Inflammatory macrophage treated with lipopolysaccharide for 1 hour (primary cell): ENCODE data around the gene CMTM3.
A peak's percentile ranks its signal among the peaks of the same experiment; 100 is the strongest.
"Not testable (repeated sequence)": the region's sequence is repeated elsewhere in the genome, so short reads cannot be mapped to it uniquely, and the experiment has no call there.

ENCODE experiments used
- DNase-seq, 2 donors: peaks; one replicate each; pipeline ENCODE4 v3.0.0-alpha.2; 2020 to 2022

Gene CMTM3

DNA sequence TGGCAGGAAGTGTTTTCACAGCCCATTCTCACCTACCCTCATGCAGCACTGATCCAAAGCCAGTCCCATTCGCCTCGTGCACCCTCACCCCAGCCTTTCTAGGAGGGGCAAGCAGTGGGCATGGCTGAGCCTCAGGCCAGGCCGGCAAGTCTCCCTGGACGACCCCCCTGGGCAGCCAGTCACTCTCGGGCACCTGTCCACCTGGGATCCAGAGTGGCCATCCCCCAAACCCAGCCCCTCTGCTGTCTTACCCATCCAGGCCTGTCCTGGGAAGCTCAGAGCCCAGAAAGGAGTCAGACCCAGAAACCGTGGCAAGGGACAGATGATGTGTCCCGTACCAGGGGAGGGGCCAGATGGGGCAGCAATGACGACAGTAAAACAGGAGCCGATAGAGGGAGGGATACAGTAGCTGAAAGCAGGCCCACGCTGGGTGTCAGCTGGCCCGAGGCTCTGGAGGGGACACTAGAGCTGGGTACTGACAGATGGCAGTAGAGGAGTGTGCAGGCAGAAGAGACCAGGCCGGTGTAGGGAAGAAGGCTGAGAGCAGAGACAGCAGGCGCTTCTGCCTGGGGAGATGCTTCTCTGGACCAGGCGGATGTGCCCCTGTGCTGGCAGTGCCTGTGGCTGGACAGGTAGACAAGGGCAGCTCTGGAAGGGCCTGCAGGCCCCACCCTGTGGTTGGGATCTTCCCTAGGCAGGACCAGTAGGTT is 5.8 kb downstream of the CMTM3 start:
- no peak for DNase-seq

DNA sequence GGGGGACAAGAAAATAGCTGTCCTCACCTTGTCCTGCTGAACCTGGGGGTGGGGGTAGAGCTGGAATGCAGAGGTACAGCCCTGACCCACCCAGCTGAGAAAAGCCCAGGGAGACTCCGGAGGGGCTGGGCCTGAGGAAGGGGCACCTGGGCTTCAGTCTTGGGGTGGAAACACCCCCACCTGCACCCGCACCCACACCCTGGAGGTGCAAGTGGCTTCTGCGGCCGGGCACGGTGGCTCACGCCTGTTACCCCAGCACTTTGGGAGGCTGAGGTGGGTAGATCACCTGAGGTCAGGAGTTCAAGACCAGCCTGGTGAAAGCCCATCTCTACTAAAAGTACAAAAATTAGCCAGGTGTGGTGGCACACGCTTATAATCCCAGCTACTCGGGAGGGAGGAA is 7.4 kb downstream of the CMTM3 start:
- not testable (repeated sequence) for DNase-seq

DNA sequence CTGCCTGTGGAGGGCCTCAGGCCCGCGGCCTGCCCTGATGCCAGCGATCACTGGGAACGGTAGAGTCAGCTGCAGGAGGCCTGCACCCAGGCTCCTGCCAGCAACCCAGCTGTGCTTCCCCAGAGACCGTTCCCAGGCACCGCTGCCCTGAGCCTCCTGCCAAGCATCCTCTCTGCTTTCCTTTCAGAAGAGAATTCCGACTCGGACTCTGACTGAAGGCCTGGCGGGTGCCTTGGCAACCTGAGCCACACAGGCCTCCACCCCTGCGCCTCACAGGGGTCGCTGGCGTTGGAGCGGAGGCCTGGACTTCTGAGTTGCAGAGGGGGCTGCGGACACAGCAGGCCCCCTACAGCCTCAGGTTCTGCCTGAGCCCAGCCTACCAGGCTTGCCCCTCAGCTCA is 7.9 kb downstream of the CMTM3 start:
- no peak for DNase-seq

DNA sequence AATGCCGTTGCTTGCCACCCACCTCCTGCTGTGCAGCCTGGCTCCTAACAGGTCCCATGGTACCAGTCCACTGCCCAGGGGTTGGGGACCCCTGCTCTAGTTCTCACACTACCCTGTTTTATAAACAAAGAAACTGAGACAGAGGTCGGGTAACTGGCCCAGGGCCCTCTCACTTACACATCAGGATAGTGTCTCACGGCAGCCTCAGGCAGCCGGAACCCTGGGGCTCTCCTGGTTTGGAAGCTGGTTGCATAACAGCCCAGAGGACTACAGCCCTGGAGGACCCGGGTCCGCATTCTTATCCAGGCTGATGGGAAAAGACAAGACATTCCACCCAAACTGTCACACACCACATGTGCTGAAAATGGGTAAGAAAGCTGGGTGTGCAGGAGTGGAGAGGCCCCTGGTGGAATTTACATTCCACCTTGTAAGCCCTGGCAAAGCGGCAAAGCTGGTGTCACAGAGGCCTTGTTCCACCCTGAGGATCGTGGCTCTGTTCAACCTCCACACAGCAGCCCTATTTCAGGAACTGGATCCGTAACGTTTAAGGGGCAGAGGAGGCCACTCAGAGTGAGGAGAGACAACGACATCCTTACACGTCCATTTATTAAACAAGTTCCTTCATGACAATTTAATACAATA is 9.8 kb downstream of the CMTM3 start:
- no peak for DNase-seq

DNA sequence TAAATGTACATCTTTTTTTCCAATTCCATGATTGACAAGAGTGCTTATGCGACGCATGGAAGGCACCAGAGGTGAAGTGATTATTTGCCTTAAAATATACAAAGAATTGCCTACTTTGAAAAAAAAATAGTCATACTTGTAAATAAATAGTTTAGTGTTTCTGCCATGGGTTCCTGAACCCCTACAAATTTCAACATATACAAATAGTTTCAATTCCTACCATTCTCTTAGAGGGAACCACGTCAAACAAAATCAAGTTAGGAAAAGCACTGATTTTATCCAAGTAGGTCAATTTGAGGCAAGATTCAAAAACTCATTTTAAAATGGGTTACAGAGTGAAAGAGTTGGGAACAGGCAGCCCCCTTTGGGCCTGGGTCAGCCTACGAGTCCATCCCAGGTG is 11.7 kb downstream of the CMTM3 start:
- DNase-seq, result no peak

DNA sequence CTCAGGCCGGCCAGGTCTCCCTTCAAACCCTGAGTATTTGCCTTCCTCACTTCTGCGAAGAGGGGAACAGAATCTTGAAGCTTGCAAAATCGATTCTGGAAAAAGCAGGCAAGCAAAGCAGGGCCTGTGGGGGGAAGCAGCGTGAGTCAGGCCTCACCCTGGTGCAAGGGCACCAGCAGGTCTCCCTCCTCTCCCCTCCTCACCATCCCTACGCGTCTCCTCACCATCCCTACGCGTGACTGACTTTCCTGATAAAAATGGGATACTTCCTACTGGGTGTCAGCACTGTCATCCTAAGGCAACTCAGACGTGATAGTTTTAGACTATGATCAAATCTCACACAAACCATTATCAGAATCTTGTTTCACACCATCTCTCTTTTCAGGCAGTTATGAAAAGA is 12.1 kb downstream of the CMTM3 start:
- DNase-seq, result peak; percentile 15 to 17

DNA sequence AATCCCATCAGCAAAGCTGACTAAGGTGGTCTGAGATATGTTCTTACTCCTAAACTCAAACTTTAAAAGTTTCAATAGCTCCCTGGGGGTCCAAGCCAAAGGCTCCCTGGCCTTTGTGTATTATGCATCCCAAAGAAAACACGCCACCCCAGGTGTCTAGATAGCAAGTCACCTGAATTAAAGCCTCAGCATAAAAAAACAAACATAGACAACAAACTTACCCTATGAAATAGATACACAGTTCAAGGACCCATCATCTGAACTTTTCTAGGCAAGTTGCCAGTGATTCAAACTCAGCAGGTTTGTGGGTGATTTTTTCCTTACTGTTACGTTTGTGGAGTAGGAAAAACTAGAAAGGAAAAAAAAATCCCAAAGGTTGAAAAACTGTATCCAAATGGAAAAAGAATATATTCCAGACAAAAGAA is 12.5 kb downstream of the CMTM3 start:
- no peak for DNase-seq

DNA sequence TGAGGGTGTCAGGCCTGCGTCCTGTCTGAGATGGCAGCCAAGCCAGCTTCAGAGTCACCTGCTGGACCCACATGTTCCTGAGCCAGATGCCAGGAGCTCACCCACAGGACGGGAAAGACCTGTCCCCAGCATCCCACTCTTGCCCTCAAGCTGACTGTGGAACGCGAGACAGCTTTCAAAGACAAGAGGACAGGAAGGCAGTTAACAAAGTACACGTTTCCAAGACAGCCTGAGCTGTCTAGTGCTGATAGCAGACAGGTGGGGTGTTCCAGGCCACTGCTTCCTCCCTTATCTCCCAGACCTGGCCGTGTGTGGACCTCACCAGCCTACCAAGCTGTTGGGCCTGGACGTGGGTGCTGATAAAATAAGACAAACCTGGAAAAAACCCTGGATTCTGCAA is 13.2 kb downstream of the CMTM3 start:
- DNase-seq, result no peak

DNA sequence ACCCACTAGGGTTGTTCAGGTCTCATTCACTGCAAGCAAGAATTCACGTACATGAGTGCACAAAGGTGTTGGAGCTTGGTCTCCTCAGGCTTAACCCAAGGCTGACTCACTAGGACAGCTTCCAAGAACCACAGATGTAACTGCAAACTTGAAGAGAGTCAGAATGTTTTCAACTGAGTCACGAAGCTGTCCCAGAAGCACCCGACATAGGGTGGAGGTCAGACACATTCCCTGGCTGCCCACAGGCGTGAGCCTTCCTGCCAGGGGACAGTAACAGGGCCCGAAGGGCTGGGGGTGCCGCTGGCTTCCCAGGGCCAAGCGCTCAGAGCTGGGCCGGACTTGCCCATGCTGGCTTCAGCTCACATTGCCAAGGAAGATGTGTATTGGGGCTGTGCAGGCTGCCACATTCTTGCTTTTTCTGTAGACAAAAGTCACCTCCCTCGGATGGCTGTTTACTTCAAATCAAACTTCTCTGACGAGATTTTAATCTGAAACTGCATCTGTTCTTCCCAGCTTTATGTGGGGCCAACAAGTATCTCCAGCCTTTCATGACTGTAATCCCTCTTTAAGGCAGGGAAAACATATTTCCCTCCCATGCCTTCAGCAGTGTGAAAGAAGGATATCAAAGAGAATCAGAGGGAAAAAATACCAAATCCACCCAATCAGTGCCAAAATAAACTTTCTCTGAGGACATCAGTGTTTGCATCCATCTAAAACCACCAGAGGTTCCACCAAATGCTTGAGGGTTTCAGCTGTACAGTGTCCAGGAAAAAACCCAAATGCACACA is 14.3 kb downstream of the CMTM3 start:
- DNase-seq, result no peak

DNA sequence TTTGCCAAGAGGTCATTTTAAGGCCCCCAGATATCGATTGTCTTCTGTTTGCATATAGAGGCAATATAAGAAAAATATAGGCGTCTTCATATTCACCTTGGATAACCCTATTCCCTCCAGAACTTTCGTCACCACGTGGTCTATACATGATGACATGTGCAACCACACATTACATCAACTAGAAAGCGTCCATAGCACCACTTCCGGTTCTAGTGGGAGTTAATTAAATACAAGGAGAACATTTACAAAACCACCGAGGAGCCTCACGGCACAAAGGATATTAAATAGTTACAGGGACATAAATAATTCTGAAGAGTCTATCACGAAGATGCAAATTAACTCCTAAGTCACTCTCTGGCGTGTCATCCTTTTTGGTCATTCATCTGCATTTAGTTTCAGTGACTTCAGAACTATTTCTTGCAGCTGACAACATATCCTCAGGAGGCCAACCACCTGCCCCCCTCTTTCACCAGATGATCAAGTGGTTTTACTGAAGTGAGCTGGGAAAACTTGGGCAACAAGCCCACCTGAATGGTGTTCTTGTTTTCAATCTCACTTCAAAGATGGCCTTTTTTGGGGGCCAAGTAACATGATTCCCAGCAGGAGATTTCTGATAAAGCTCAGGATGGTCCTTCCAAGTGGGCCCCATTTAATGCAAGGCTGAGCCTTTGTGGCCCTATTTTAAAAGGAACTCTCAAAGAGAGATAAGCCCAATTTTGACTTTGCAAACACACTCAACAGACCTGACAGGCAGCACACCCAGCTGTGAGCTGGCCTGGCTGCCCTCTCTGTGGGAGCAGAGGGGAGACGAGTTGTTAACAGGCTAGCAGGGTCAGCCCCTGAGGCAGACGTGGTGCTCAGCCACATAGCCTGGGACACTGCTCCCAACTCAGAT is 15.3 kb downstream of the CMTM3 start:
- peak; percentile 43 to 45 for DNase-seq

DNA sequence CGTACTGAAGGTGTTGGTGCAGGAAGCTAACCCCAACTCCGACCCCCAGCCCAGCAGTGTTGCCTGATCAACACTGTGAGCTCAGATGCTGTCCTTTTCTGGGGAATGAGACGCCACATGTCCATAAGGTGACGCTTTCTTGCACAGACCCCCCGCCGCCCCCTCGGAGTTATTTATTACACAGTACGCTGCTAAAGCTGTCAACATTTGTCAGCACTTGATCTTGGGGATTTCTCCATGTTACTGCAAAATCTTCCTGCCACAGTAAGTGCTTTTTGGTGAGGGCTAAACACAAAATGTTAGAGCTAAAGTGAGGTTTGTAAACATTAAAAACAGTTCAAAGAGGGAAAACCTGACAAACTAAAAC is 15.9 kb downstream of the CMTM3 start:
- DNase-seq, result no peak

DNA sequence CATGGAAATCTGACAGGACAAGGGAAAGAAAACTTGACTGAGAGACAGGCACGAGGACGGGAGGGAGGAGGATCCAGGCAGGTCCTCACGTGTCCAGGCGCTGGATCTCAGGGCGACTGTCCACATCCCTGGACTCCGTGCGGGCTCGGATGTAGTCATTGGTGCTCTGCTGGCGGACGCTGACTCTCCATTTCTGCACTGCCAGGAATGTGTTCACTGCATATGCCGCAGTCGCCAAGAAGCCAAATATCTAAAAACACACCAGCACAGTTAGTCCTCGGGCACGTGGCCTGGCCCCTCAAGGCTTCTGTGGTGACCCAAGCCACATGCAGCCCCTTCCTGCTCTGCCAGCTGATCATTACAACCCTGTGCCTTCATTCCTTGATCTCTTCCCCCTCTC is 17.5 kb downstream of the CMTM3 start:
- no peak for DNase-seq

DNA sequence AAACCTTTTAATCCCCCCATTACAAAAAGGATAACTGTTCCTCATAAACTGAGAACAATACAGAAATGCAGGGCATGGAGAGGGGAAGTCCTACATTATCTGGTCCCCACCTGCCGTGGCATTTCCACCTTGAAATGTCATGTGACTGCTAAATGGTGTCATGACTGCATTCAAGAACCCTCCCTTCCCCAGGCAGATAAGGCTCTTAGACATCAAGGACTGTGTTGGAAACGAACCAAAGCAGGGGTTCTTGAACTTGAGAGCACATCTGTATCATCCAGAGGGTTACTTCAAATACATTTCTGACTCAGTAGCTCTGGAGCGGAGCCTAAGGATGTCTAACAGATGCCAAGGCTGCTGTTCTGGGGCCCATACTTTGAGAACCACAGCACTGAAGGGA is 18.4 kb downstream of the CMTM3 start:
- no peak for DNase-seq

DNA sequence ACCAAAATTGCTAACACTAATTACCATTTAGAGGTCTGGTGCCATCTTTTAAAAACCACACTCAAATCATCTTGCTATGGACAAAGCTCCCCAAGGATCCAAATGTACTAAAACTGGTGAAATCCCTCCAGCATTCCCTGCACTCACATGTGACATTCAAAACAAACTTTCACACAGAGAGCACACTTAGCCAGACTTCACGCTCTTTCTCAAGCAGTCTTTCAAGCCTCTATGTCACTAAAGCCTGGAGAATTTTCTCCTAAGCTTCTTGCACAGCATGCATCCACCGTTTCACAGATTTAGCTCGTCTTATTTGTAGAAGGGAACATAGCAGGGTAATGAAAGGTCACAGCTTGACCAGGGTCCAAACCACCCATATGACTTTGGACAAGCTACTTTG is 19.3 kb downstream of the CMTM3 start:
- no peak for DNase-seq

DNA sequence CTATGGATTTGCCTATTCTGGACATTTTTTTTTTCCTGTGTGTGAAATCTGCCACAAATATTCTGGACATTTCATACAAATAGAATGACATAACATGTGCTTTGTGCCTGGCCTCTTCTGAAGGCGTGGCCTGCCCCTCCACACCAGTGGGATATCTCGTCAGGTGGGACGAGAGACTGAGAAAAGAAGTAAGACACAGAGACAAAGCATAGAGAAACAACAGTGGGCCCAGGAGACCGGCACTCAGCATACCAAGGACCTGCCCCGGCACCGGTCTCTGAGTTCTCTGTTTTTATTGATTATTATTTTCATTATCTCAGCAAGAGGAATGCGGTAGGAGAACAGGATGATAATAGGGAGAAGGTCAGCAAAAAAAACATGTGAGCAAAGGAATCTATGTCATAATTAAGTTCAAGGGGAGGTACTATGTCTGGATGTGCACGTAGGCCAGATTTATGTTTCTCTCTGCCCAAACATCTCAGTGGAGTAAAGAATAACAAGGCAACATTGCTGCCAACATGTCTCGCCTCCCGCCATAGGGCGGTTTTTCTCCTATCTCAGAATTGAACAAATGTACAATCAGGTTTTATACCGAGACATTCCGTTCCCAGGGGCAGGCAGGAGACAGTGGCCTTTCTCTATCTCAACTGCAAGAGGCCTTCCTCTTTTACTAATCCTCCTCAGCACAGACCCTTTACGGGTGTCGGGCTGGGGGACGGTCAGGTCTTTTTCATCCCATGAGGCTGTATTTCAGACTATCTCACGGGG is 23.3 kb downstream of the CMTM3 start:
- DNase-seq, result not testable (repeated sequence)

DNA sequence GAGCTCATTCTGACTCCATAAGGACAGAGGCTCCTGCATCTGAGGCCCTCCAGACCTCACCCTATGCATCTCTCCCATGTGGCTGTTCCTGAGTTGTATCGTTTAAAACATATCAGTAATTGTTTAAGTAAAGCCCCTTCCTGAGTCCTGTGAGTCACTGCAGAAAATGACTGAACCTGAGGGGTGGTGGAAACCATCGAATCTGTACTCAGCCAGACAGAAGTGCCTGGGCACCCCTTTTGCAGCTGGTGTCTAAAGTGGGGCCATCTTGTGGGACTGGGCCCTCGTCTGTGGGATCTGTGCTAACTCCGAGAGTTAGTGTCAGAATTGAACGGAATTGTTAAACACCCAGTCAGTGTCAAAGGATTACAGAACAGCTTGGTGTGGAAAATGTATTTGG is 25.4 kb downstream of the CMTM3 start:
- DNase-seq, result no peak

DNA sequence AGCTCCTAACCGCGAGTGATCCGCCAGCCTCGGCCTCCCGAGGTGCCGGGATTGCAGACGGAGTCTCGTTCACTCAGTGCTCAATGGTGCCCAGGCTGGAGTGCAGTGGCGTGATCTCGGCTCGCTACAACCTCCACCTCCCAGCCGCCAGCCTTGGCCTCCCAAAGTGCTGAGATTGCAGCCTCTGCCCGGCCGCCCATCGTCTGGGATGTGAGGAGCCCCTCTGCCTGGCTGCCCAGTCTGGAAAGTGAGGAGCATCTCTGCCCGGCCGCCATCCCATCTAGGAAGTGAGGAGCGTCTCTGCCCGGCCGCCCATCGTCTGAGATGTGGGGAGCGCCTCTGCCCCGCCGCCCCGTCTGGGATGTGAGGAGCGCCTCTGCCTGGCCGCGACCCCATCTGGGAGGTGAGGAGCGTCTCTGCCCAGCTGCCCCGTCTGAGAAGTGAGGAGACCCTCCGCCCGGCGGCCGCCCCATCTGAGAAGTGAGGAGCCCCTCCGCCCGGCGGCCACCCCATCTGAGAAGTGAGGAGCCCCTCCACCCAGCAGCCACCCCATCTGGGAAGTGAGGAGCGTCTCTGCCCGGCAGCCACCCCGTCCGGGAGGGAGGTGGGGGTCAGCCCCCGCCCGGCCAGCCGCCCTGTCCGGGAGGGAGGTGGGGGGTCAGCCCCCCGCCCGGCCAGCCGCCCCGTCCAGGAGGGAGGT is 26.2 kb downstream of the CMTM3 start:
- not testable (repeated sequence) for DNase-seq

DNA sequence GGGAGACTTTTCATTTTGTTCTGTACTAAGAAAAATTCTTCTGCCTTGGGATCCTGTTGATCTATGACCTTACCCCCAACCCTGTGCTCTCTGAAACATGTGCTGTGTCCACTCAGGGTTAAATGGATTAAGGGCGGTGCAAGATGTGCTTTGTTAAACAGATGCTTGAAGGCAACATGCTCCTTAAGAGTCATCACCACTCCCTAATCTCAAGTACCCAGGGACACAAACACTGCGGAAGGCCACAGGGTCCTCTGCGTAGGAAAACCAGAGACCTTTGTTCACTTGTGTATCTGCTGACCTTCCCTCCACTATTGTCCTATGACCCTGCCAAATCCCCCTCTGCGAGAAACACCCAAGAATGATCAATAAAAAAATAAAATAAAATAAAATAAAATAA is 27.1 kb downstream of the CMTM3 start:
- not testable (repeated sequence) for DNase-seq

DNA sequence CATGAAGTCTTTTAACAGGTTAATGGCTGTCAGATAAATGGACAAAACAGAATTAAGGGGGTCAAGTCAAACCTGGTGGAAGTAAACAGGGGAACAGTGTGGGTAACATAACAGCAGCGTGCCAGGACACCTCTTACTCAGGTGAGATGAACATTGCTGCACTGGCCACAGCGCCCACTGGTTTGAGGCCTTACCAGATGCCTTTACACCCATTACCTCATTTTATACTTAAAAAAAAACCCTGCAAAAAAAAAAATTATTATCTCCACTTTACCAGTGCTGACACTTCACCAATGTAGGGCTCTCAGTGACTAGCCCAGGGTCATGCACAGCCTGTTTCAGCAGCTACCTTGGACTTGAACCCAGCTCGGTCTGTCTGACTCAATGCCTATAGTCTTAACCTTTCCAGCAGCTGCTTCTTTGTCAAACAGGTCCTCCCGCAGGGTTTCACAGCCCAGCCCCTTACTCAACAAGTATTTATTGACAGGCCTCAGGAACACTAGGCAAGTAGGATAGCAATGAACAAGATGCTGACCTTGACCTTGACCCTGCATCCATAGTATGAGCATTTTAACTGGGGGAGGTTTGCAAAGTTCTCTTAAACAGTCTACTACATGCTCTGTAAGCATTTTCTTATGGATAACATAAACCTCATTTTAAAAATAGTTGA is 30.2 kb downstream of the CMTM3 start:
- no peak for DNase-seq

DNA sequence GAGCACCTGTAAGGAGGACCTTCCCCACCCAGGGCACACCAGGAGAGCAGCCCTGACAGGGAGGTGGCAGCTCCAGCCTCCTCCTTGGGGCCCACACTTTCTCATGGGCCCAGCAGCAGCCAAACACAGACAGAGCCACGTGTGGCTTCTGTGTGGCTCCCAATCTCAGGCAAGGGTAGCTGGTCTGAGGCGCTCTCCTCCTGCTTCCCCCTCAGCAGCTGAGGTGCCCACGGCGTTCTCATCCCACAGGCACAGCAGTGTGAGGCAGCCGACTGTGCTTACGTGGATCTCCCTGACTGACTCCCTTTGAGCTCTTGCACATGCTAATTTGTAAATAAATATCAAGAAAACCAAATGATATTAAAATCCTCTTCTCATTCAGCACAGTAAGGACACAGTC is 30.9 kb downstream of the CMTM3 start:
- no peak for DNase-seq

DNA sequence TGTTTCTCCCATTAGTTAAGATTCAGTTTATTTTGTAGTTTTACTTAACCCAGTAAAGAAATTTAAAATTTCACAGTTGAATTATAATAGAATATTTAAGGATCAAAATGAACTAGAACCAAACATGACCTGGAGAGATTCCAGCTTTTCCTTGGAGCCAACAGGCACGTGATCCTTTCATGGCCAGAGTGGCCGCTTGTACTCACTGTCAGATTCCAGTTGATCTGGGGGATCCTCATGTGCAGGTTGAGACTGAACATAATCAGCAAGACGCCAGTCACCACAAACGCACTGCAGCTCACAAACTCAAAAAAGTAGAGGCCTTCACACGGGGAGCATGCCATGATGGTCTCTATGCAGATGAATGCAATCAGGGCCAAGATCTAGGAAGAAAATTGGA is 31.7 kb downstream of the CMTM3 start:
- DNase-seq, result no peak
